Naive thymus-derived CD4-positive, alpha-beta T cell (primary cell): Measurements from ENCODE around the gene ZNF70. TPM values are rescaled to one million over a fixed set of nuclear protein-coding genes. Genes with fewer than 3 reads are reported as not detected.

Experiments
- ATAC-seq: fragments of 150-1000 bp; cut with Tn5 transposase; 2 replicates; pipeline ENCODE4 v1.10.0; 2021; ENCODE audit warnings: mild to moderate bottlenecking, moderate library complexity
- CTCF ChIA-PET: fragments of 350-600 bp; sonication (Branson Sonifier 250); formaldehyde crosslinking; loops from one replicate; lab custom pipeline; 2021; ENCODE audit warnings: antibody characterized with exemption; lab: Charles Lee
- POLR2A ChIA-PET: fragments of 350-600 bp; sonication (Branson Sonifier 250); formaldehyde crosslinking; loops from one replicate; lab custom pipeline; 2021; ENCODE audit warnings: antibody characterized with exemption, inconsistent platforms; lab: Charles Lee
- DNase-seq, 9 donors: peaks; one replicate each; pipeline versions ENCODE4 v3.0.0 to v3.0.0-alpha.2; 2020 to 2022; ENCODE audit warnings: mixed read lengths in 1 of 9
- H3K27ac ChIP-seq: one replicate; pipeline ENCODE4 v1.7.0; 2013; ENCODE audit warnings: mild to moderate bottlenecking, low read depth, low read length, moderate library complexity
- H3K27me3 ChIP-seq, 2 donors: one replicate each; pipeline ENCODE4 v1.7.0; 2013; ENCODE audit warnings: low read length in 2 of 2, mild to moderate bottlenecking in 2 of 2, moderate library complexity in 2 of 2; ENCODE audit not compliant: control insufficient read depth in 2 of 2, insufficient read depth in 2 of 2
- H3K36me3 ChIP-seq, 3 experiments: 1 replicate in 2 of 3; 2 replicates in 1 of 3; pipeline ENCODE4 v1.7.0; 2013; ENCODE audit warnings: low read length in 3 of 3, mild to moderate bottlenecking in 3 of 3, moderate library complexity in 1 of 3; ENCODE audit not compliant: insufficient read depth in 3 of 3, control insufficient read depth in 2 of 3
- H3K4me1 ChIP-seq, 2 donors: one replicate each; pipeline ENCODE4 v1.7.0; 2013; ENCODE audit warnings: low read length in 2 of 2, mild to moderate bottlenecking in 2 of 2, moderate library complexity in 1 of 2; ENCODE audit not compliant: control insufficient read depth in 2 of 2, insufficient read depth in 2 of 2
- H3K4me3 ChIP-seq: 2 replicates; pipeline ENCODE4 v1.7.0; 2013; ENCODE audit warnings: mild to moderate bottlenecking, low read length
- H3K9me3 ChIP-seq, 3 experiments: 1 replicate in 2 of 3; 2 replicates in 1 of 3; pipeline ENCODE4 v1.7.0; 2013; ENCODE audit warnings: low read length in 3 of 3; ENCODE audit not compliant: control insufficient read depth in 2 of 3
- H3K27ac Mint-ChIP-seq, 9 donors: one replicate each; pipeline ENCODE4 v1.8.0; 2020 to 2022; ENCODE audit warnings: mixed read lengths in 9 of 9, mild to moderate bottlenecking in 8 of 9, moderate library complexity in 5 of 9, inconsistent platforms in 2 of 9
- H3K27me3 Mint-ChIP-seq, 5 donors: one replicate each; pipeline ENCODE4 v1.8.0; 2021 to 2022; ENCODE audit warnings: mixed read lengths in 5 of 5, mild to moderate bottlenecking in 1 of 5
- H3K36me3 Mint-ChIP-seq, 5 donors: one replicate each; pipeline ENCODE4 v1.8.0; 2020 to 2022; ENCODE audit warnings: mixed read lengths in 5 of 5, mild to moderate bottlenecking in 3 of 5, inconsistent platforms in 1 of 5
- H3K4me1 Mint-ChIP-seq, 7 donors: one replicate each; pipeline ENCODE4 v1.8.0; 2020 to 2022; ENCODE audit warnings: mixed read lengths in 7 of 7, mild to moderate bottlenecking in 3 of 7, inconsistent platforms in 1 of 7
- H3K4me3 Mint-ChIP-seq, 10 donors: one replicate each; pipeline ENCODE4 v1.8.0; 2020 to 2022; ENCODE audit warnings: mild to moderate bottlenecking in 10 of 10, mixed read lengths in 10 of 10, moderate library complexity in 6 of 10, inconsistent platforms in 2 of 10
- H3K9me3 Mint-ChIP-seq, 11 donors: one replicate each; pipeline ENCODE4 v1.8.0; 2020 to 2022; ENCODE audit warnings: mixed read lengths in 11 of 11, mild to moderate bottlenecking in 4 of 11, inconsistent platforms in 1 of 11, moderate library complexity in 1 of 11
- intact Hi-C, 2 donors: fragments of 100-400 bp; cut with micrococcal nuclease; formaldehyde crosslinking; loops; one replicate each; pipeline ENCODE4 v1.15.1; 2023
- polyA plus RNA-seq, 2 donors: library from polyadenylated mRNA; unstranded; fragments of 300-500 nt; fragmentation: Illumina TruSeq; gene quantifications; one replicate each; pipeline ENCODE4 v1.2.3, GENCODE V29; 2021
- total RNA-seq, 6 experiments: library from RNA in 5 of 6; stranded (reverse) in 5 of 6; gene quantifications; 1 replicate in 5 of 6; 2 replicates in 1 of 6; pipeline ENCODE4 v1.2.3 and lab custom pipeline; 2021 to 2026

The ZNF70 gene
- total and polyA plus RNA-seq, 7 experiments from 2014 or later, result 0.32 to 7.9 (median 3.5) TPM

- Histone ChIP-seq H3K4me1 (peaks cover 8 to 22% of the 10 kb centered on the region in 2 donors), H3K27me3 (no peaks in the 10 kb centered on the region), H3K36me3 (peaks cover 0 to 6% (median 0%) of the 10 kb centered on the region in 3 experiments), H3K4me3 (peak overlapping the region; percentile 43), H3K27ac (peak overlapping the region; percentile 33), H3K9me3 (no peaks in the 10 kb centered on the region)
- Mint-ChIP-seq H3K4me3 (peak overlapping the region; percentile 56 to 80 (median 75)), H3K27ac (peak overlapping the region in 1 of 9 donors; percentile 43), H3K27me3 (peaks cover 0 to 20% (median 0%) of the 10 kb centered on the region in 5 donors), H3K36me3 (no peaks in the 10 kb centered on the region), H3K9me3 (no peaks in the 10 kb centered on the region), H3K4me1 (peaks cover 8 to 30% (median 20%) of the 10 kb centered on the region in 7 donors)
- POLR2A ChIA-PET, result interaction anchor here (1.7 to 8.9 kb wide), 2 partner anchors 9 to 15 kb away, joined by 4 to 62 read pairs; partner anchors contain the start of genes C22orf15 and SMARCB1
- intact Hi-C loops, result no loop called here
- DNase-seq (peak in 2 of 9 donors; percentile 6 to 8), ATAC-seq (no peak)
- CTCF ChIA-PET, result interaction anchor here (1.4 to 2.7 kb wide), 2 partner anchors 14 to 77 kb away, joined by 6 to 10 read pairs; partner anchors contain the start of gene SMARCB1
Measured at GRCh38 chr22:23772315-23772648, 21.4 kb upstream of the ZNF70 start.

DNA sequence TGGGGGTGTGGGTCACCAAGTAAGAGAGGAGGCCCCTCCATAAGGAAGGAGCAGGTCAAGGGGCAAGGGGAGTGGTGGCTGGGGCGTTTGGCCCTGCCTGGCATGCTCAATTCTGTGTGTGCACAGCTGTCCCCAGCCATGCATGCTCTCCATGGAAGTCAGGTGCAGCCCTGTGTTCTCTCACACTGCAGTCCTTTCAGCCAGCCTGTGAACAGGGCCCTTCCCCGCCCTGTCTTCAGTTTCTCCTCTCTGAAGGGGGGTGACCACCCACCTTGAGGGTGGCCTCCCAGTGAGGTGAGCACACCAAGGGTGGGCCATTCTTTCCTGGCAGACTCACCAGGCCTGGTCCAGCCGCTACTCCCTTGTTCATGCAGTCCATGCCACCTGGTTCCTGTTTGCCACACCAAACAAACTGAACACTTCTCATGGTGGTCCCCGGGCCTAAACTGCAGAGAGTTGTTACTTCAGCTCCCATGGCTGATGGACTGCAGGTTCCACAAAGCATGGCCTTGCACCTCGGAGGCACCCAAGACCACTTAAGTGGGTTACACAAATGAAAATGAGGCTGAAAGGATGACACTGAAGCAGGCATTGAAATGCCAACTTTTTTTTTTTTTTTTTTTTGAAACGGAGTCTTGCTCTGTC is 18.5 kb upstream of the ZNF70 start:
- Mint-ChIP-seq H3K36me3 (peaks cover 0 to 4% (median 0%) of the 10 kb centered on the region in 5 donors), H3K9me3 (no peaks in the 10 kb centered on the region), H3K4me1 (peaks cover 8 to 49% (median 31%) of the 10 kb centered on the region in 7 donors), H3K27me3 (peaks cover 0 to 16% (median 0%) of the 10 kb centered on the region in 5 donors), H3K4me3 (peak overlapping the region in 7 of 10 donors; percentile 23 to 85 (median 39)), H3K27ac (peak overlapping the region in 2 of 9 donors; percentile 17 to 76)
- Histone ChIP-seq H3K4me3 (no peak overlapping the region), H3K36me3 (peaks cover 0 to 12% (median 0%) of the 10 kb centered on the region in 3 experiments), H3K9me3 (no peaks in the 10 kb centered on the region), H3K27ac (no peak overlapping the region), H3K27me3 (no peaks in the 10 kb centered on the region), H3K4me1 (peaks cover 15 to 30% of the 10 kb centered on the region in 2 donors)
- ATAC-seq (no peak), DNase-seq (no peak)
- ChIA-PET POLR2A (interaction anchor here (1.4 to 8.9 kb wide), 3 partner anchors 9 to 18 kb away, joined by 4 to 62 read pairs (median 5); partner anchors contain the start of genes SMARCB1 and ZNF70), CTCF (interaction anchor here (0.6 kb wide), 3 partner anchors 15 to 46 kb away, joined by 3 to 5 read pairs (median 4); no protein-coding TSS in a partner anchor)
- intact Hi-C loops, result loop anchor here in 1 of 2 donors (2.0 to 10.0 kb wide), 2 partner anchors 69 to 145 kb away; partner anchors contain the start of gene DERL3

- ATAC-seq (peak; percentile 80), DNase-seq (peak; percentile 63 to 84 (median 75))
- peaks cover 0 to 4% (median 0%) of the 10 kb centered on the region in 5 donors for H3K27me3 Mint-ChIP-seq
- Histone ChIP-seq H3K27me3 (no peaks in the 10 kb centered on the region), H3K9me3 (no peaks in the 10 kb centered on the region), H3K4me1 (peaks cover 27 to 37% of the 10 kb centered on the region in 2 donors), H3K27ac (peak within 1 kb of the TSS; percentile 85), H3K36me3 (peaks cover 0 to 12% (median 0%) of the 10 kb centered on the region in 3 experiments), H3K4me3 (peak within 1 kb of the TSS; percentile 92)
- H3K36me3 Mint-ChIP-seq, result peaks cover 0 to 4% (median 0%) of the 10 kb centered on the region in 5 donors
- intact Hi-C loops, result loop anchor here (1.0 to 10.0 kb wide), 7 partner anchors 17 to 143 kb away; partner anchors contain the start of genes DERL3 (in 2 of the 2) and ZNF70 (in 2 of the 2)
- CTCF ChIA-PET, result interaction anchor here (0.6 to 0.9 kb wide), 3 partner anchors 29 to 84 kb away, joined by 3 to 4 read pairs (median 3); no protein-coding TSS in a partner anchor
- H3K4me3 Mint-ChIP-seq, result peak within 1 kb of the TSS; percentile 63 to 88 (median 83)
- peaks cover 3 to 52% (median 38%) of the 10 kb centered on the region in 7 donors for H3K4me1 Mint-ChIP-seq
- H3K9me3 Mint-ChIP-seq, result no peaks in the 10 kb centered on the region
- POLR2A ChIA-PET, result interaction anchor here (0.6 to 8.9 kb wide), 7 partner anchors 8 to 385 kb away, joined by 3 to 62 read pairs (median 5); partner anchors contain the start of genes SMARCB1 and ZNF70
- peak within 1 kb of the TSS in 8 of 9 donors; percentile 42 to 82 (median 64) for H3K27ac Mint-ChIP-seq
Measured at GRCh38 chr22:23767673-23768548, 17.0 kb upstream of the ZNF70 start, which contains the start of gene CHCHD10. CHCHD10 (minus strand) TSS chr22:23767972; CDS start chr22:23767874, 98 bp downstream.

DNA sequence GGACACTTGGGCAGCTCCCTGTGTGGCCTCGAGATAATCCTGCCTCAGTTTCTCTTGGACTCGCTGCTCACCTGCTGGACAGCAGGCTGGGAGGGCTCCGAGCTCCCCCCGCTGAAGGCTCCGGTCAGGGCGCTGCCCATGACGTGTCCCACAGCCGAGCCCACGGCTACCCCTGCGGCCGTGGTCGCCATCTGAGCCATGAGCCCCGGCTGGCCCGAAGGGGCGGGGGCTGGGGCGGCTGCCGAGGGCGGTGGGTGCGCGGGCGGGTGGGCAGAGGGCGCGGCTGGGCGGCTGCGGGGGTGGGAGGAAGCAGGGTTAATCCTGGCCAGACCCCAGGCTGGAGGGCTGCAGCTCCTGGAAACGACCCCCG is 16.4 kb upstream of the ZNF70 start:
- H3K27ac ChIP-seq, result peak overlapping the region; percentile 85
- H3K9me3 ChIP-seq, result no peaks in the 10 kb centered on the region
- H3K27me3 Mint-ChIP-seq, result peaks cover 0 to 3% (median 0%) of the 10 kb centered on the region in 5 donors
- ChIA-PET CTCF (interaction anchor here (0.9 kb wide), 1 partner anchor 81 kb away, joined by 3 read pairs; no protein-coding TSS in a partner anchor), POLR2A (interaction anchor here (0.6 to 8.9 kb wide), 6 partner anchors 17 to 388 kb away, joined by 3 to 62 read pairs (median 5); partner anchors contain the start of genes SMARCB1 and ZNF70)
- peaks cover 0 to 12% (median 0%) of the 10 kb centered on the region in 3 experiments for H3K36me3 ChIP-seq
- H3K4me3 ChIP-seq, result peak overlapping the region; percentile 92
- H3K27ac Mint-ChIP-seq, result peak overlapping the region in 7 of 9 donors; percentile 19 to 67 (median 45)
- peaks cover 7 to 55% (median 43%) of the 10 kb centered on the region in 7 donors for H3K4me1 Mint-ChIP-seq
- no peak for ATAC-seq
- H3K27me3 ChIP-seq, result no peaks in the 10 kb centered on the region
- peaks cover 0 to 4% (median 0%) of the 10 kb centered on the region in 5 donors for H3K36me3 Mint-ChIP-seq
- peaks cover 29 to 39% of the 10 kb centered on the region in 2 donors for H3K4me1 ChIP-seq
- H3K9me3 Mint-ChIP-seq, result no peaks in the 10 kb centered on the region
- DNase-seq, result no peak
- H3K4me3 Mint-ChIP-seq, result peak overlapping the region; percentile 63 to 88 (median 83)
- intact Hi-C loops, result loop anchor here (1.0 to 10.0 kb wide), 5 partner anchors 16 to 142 kb away; partner anchors contain the start of gene ZNF70 (in 2 of the 2)

GRCh38 chr22:23764899-23765881 is 14.3 kb upstream of the ZNF70 start:
- H3K36me3 ChIP-seq, result peaks cover 0 to 12% (median 0%) of the 10 kb centered on the region in 3 experiments
- Mint-ChIP-seq H3K36me3 (peaks cover 0 to 4% (median 0%) of the 10 kb centered on the region in 5 donors), H3K27ac (peak overlapping the region in 8 of 9 donors; percentile 8 to 90 (median 60)), H3K9me3 (no peaks in the 10 kb centered on the region), H3K4me1 (peaks cover 7 to 51% (median 38%) of the 10 kb centered on the region in 7 donors), H3K4me3 (peak overlapping the region; percentile 28 to 88 (median 50)), H3K27me3 (no peaks in the 10 kb centered on the region)
- intact Hi-C loops, result loop anchor here in 1 of 2 donors (10.0 kb wide), 1 partner anchor 140 kb away; no protein-coding TSS in a partner anchor
- no peak for DNase-seq
- no peak overlapping the region for H3K4me3 ChIP-seq
- H3K9me3 ChIP-seq, result no peaks in the 10 kb centered on the region
- ATAC-seq, result no peak
- POLR2A ChIA-PET, result interaction anchor here (0.9 to 1.3 kb wide), 5 partner anchors 9 to 137 kb away, joined by 3 read pairs; partner anchors contain the start of gene SMARCB1
- no peak overlapping the region for H3K27ac ChIP-seq
- H3K4me1 ChIP-seq, result peaks cover 24% of the 10 kb centered on the region in 2 donors
- no peaks in the 10 kb centered on the region for H3K27me3 ChIP-seq
- CTCF ChIA-PET, result no interaction called here
